Measurements from ENCODE around the gene CALHM5. TPM values are rescaled to one million over a fixed set of nuclear protein-coding genes. Genes with fewer than 3 reads are reported as not detected.

The CALHM5 gene
- total RNA-seq, 1 donor from 2014 or later, result 3.4 TPM

DNA sequence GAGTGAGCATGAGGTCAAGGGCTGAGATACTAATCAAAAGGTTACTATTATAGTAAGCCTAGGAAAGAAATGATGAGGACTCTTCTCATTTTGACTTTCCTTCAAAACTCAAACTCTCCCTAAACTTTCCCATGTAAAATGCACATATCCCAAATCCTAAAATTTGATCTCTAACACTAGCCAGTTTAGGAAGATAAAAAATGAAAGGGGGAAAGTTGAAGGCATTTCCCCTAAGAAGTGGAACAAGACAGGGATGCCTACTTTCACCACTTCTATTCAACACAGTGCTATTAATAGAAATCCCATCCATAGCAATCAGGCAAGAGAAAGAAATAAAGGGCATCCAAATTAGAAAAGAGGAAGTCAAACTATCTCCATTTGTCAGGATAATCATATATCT lies 2.9 kb upstream of the CALHM5 start:
- DNase-seq, result no peak

DNA sequence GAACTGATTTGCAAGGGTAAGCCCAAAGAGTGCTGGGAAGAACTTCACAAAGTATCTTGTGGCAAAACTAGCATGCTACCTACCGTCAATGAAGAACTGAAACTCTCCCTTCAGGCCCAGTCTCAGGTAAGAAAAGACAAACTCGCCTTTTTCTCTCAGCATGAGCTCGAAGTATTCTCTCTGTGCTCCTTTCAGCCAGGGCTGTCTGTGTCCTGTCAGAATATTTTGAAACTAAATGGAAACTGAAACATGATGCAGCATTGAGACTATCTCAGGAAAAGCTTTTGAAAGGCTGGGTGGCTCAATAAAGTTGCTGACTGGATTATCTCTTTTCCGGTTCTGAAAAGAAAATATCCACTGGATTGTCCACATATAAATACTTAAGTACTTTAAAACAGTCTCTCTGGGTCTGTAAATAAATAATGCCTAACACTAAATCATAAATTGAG lies 696 bp downstream of the CALHM5 start:
- peak; percentile 37 for DNase-seq

DNA sequence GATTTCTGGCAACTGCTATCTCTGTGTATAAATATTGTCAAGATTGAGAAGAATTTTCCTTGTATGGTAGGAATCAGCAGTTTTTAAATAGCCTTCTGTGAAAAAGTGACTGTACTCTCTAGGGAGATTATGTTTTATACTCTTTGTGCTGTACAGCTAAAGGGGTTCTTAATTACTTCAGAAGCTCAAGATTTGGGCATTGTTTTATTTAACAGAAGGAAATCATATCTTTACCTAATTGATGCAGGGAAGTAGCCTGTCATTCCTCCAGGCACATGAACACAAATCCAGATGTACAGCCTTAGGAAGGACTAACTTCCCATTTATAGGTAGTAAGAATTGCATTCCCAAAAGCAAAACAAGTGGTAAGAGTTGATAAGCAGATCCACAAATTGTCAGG lies 1.3 kb downstream of the CALHM5 start:
- DNase-seq, result peak; percentile 26

DNA sequence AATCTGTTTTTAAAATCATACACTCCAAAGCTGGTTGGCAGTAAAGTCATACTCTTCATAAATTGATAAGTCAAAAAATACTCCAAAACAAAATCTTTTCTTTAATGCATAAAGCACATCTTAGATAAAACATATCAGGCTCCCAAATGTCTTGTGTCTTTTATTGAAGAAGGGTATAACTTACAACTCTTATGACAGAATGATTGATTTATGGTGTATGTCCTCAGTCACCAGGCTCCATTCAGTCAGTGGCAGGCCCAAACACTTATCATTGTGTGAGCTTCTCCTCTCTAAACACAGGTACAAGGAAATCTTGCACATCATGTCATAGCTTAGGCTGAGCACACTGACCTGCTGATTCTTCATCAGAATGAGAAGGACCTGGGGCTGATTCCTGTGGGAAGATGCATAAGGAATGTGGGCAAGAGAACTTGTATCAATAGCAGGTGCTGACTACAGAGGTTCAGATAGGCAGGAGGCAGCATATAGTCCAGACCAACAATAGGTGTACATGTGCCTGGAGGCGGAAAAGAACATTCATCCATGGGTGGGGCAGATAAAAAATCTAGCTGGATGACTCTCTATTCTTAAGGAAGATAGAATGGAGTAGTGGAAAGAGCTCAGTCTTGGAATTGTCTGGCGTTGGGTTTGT lies 1.9 kb downstream of the CALHM5 start:
- no peak for DNase-seq

DNA sequence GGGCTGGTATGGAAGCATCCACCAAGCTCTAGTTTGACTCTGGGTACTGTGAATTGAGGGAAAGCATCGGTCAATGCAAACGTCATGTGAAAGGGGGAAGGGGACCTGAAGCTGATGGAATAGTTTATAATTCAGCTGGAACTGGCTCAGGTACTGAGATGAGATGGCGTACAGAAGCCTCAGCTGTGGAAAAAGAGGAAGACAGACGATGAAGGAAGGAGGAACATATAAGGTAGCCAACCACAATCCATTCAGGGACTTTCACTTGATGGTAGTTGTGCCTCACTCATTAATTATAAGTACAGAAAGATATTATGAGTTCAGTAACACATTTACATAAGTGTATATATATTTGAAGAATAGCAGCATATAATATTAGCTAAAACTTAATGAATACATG lies 2.7 kb downstream of the CALHM5 start:
- no peak for DNase-seq

DNA sequence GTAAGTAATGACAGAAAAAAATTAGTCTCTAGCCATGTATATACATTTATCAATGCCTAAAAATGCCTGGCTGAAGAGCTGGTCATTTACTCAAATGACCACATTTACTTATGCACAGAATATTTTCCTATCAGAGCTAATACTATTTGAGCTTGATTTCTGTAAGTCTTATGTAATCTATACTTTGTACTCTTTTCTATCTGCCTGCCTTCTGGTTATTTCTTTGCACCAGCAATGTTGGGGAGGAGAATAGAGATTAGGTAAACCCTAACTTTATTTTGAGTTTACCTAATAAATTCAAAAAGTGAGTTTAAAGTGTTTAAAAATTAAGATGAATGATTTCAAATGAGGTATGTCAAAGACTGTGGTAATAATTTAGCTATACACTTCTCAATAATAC lies 3.7 kb downstream of the CALHM5 start:
- no peak for DNase-seq

DNA sequence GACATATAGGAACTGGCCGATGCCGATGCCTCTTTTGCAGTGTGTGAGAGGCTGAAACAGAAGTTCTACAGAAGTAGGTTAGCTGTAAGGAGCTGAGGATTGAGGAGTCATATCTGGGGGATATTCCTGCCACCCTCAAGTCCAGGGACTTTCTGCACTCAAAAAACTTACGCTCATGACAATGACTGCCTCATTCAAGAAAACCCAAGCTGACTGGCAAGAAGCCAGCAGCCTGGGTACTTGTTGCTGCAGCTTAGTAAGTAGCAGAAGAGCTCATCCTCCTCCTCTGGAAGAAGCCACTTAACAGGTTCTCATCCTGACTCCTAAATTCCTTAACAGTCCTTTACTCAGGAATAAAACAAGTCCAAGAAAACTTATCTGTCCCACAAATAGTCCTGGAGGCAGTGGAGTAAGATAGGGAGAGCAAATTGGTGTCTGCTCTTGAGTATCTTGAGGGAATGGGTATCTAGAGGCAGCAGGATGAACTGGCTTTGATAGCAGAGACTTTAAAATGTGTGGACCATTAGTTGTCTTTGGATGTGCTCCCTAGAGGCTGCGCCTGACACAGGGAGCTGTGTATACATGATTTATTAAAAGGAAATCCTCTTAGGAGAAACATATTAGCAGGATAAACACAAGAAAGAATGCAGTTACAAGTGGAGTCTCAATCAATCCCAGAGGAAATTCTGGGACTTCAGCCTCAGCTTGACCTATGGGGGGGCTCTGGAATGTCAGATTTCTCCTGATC lies 7.4 kb downstream of the CALHM5 start:
- DNase-seq, result no peak

DNA sequence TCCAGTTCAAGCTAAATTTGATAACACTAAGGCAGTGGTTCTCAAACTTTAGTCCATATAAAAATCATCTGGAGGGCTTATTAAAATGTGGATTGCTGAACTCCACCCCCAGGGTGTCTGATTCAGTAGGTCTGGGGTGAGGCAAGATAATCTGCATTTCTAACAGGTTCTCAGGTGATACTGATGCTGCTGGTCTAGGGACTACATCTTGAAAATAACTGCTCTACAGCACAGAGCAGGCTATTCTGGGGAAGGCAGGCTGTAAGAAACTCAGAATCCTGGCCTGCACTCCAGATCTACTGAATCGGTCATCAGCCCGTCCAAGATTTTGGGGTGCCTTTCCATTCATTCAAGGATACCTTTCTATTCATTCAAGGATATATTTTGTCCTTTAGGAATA lies 11.5 kb downstream of the CALHM5 start:
- DNase-seq, result no peak

DNA sequence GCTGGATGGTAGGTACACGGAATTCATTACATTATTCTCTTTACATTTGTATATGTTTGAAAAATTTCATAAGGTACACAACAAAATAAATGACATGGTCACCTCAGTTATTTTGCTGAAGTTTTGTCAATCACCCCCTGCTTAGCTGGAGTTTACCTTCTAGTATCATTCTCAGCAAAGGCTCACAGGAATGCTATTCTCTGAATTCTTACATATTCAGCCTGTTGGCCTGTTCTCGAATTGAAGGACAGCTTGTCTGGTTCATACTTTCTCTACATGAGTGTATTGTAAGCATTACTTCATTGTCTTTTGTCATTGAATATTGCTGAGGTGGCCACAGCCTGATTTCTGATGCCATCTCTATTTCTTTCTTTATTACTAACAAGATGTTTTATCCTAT lies 12.8 kb downstream of the CALHM5 start:
- no peak for DNase-seq

DNA sequence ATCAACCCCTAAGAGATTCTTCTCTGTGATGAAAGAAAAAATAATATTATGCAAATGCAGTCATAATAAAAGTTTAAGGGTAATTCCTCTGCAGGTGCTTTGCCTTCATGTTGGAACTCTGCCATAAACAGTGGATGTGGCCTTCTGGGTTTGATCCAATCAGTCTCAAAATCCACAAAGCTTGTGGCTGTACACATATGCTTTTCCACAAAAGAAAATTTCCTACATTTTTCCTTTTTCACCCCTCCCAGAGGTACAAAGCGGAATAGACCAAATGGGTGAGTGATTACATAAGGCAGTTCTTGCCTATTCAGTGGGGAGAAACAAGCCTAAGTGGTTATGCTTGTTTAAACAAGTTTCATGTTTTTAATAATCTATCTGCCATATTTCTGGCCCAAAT lies 16.7 kb downstream of the CALHM5 start:
- DNase-seq, result no peak

DNA sequence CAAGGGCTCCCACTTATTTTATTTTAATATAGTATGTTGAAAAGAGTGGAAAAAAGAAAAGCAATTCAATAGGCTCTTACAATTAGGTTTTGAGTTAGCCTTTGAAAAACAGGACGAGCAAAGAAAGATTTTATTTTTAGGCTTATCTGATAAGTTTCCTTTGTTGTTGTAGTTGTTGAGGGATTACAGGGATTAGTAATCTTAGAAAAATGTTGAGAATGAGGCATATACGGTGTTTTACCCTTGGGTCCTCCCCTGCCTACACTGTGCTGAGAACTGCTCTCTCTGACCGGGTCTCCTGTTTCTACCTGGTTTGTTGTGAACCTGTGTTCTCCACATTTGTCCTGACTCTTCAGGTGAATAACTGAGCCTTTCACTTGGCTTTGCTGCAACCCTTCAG lies 17.3 kb downstream of the CALHM5 start:
- DNase-seq, result peak; percentile 20

DNA sequence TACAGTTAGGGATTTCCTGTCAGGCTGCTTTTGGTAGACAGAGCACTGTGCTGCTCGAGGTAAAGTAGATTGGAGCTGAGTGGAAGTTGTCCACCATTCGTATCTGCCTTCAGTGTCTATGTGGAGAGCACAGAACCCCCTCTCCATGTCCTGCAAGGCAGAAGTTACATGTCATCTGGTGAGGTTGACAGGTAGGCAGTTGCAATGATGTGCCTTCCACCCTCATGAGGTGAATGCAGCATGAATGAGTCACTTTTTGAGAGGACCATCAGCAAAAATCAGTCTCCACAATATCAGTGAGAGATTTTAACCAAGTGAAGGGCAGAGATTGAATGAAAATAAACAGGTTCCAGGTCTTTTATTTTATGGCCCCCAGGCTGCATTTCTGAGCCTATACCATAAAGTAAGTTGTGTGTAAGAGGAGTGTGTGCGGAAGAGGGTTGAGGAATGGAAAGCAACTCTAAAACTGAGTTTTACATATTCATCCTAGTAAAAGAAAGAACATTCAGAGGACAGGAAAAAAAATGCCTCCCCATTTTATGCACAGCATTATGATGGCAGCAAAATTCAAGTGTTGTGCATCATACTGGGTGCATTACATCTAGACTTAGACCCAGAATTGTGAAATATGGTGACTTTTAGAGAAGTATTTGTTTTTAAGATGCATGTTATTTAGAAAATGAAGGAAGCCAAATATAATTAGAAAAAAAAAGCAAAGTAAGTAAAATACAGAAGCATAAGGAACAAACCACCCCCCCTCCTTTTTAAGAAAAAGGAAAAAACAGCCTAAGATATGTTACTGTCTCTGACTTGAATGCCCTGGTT lies 18.2 kb downstream of the CALHM5 start:
- no peak for DNase-seq

DNA sequence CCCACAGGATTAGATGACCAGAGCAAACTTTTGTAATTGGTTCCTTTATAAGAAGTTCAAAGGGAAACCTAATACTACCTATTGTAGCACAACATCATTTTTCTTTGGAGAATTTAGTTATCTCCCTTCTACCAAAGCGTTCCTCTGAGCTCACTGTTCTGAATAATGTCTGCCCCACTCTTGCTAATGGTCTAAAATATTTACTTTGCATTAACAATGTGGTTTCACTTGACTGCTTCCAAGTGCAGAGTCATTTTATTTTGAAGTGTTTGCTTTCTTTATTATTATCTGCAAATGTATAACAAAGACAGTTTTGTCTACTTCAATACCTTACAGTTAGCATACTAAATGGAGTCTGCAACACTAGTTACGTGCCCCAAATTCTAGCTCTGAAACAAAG lies 19.0 kb downstream of the CALHM5 start:
- DNase-seq, result no peak

DNA sequence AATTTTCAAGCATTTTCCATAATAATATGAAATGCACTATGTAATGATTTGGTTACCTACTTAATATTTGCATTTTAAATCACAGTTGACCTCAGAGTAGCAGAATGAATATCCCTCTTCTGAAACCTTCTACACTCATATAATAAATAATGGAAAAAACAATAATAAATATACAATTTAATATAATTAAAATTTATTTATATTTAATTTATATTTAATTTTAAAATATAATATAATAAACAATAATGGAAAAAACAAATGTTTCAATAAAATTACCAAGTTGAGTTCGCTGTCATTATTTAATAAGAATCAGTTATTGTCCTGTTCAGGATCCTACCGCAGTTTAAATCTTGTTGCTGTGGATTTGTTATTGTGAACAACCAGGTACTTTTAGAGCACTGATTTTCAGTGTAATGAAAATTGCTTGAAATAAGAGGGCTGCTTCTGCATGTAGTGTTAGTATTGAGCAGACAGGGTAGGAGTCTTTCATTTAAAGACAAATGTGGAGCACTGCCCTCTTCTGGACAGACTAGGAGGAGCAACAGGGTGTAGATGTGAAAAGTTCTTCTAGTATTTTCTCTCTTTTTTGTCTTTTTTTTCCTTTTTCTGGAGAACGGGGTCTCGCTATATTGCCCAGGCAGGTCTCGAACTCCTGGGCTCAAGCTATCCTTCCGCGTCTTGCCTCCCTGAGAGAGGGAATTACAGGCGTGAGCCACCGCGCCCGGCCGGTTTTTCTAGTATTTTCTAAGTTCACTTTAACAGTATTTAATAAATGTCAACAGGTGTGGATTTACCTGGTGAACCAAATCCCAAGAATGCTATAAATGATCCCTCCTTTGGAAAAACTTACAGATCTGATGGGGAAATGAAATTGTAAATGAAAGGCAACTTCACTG lies 20.5 kb downstream of the CALHM5 start:
- DNase-seq, result peak; percentile 85

DNA sequence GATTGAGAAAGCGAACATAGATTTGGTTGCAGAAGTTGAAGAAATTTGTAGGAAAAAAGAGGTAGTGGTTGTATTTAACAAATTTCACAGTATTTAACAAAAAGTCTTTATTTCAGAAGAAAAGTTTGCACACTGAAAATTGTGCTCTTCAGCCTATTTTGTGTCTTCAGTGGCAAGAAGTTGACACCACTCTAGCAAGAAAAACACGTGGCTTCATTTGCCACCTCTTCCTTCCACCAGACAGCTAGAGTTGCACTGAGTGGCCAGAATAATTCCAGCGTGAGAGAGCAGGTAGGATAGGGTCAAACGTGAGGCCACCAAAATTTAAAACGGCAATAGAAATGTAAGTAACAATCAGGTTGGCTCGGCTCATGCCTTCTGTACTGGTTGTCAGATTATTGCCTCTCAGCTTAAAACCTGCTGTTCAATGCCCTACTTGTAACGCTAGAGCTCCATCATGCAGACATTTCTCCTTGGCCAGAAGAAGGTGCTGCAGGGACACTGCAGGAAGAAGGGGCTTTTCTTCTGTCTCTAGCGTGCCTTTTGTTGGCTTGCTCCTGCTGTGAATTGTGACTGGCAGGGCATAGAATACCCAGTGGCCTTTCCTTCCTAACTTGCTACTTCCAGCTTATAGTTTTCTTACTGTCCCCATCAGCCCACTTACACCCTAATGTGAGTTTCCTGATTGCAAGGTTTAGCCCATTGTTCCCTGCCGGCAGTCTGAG lies 22.0 kb downstream of the CALHM5 start:
- DNase-seq, result no peak

DNA sequence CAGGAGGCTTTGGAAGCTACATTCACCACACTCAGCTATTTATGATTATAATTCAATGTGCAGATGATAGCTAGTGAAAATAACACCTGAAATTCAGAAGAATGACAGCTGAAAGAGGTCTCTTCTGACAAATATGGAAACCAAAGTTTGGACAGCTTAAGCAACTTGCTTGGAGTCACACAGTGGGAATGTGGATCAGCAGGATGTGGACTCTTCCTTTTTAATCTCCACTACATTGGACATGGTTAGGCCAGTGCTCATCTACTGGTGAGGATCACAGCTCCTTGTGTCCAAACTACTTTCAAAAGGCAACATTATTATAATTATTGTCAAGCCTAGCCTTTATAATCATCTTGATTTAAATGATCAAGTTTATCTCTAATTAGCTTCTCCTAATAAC lies 23.7 kb downstream of the CALHM5 start:
- no peak for DNase-seq

DNA sequence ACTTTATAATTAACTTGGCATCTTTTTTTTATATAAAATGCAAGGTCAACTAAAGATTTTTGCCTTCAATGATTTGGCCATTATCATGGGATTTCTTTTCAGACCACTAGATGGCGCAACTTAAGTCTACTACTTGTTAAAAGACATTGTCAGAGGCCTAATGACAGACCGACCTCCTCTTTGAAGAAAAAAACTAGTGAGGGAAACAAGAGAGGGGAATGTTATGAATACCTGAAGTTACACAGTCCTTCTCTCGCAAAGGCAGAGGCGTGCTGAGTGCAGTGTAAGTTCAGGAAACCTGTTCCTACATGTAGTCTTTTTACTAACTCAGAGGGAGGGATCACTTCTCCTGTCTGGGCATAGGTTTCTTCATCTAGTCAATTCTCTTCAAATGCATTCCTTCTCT lies 24.8 kb downstream of the CALHM5 start:
- DNase-seq, result peak; percentile 79

DNA sequence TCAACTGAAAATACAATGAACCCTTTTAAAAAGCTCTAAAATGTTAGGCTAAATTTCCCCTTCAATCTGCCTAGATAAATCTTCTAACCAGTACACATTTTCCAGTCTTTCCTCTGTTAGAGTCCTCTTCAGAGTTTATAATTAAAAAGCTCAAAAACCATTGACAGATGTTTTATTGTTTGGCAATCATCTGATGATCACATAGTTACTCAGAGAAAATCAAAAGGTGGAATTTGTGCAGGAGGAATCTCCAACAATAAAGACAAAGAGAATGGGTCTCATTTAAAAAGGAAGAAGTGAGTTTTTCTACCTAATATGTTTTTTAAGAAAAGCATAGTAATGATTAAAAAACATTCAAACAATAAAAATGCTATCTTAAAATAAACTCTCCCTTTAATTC lies 31.0 kb downstream of the CALHM5 start:
- DNase-seq, result no peak

DNA sequence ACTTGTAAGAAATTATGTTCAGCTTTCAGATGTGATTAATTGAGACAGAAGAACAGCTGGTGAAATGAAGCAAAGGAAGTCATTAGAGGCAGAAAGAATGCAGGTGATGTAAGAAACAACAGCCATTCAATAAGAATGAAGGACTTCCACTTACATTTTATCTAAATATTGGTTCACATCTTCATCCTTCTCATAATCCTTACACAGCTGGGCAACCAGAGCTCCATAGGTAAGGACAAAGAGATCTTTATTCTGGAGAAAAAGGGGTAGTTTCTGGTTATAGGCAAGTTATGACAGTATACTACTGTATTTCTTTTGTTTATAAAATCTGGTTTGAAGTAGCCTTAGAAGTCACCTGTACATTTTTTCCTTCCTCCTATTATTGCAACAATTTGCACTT lies 31.7 kb downstream of the CALHM5 start:
- DNase-seq, result no peak

DNA sequence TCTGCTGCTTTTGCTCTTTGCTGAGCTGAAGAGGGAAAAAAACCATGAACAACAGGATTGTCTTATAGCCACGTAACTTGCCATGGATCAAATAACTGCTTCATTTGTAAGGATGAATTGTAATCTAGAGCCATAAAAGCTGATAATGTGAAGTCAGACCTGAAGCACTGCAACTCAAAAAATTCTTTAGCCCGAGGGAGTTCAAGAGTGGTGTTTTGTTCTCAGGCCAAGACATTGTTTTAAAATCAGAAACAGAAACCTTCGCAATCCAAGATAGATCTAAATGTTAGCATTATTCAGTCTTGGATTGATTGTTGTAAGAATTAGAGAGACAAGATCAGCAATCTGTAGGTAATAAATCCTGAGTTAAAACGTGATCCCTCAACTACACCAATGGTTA lies 34.2 kb downstream of the CALHM5 start, which contains the start of gene TRAPPC3L:
TRAPPC3L (minus strand) TSS at position 34 of the 400 bp plus-strand sequence. CDS start 170 bp downstream, outside the sequence.
- no peak for DNase-seq

DNA sequence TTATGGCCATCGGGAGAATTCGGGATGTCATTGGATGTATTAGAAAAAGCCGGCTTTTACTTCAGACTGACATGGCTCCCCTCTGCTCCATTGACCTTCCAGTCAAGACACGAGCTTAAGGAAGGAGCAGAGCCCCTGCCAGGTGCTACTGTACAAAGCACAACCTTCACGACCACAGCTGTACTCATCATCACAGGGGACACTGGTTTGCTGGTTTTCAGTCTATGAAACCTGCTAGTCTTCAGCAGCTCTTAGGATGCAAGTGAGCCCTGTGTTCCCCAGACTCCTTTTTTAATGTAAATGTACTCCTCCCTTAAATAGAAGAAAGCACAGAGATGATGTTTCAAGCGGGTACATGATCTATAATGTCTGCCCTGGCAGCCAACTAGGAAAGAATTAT lies 35.9 kb downstream of the CALHM5 start:
- DNase-seq, result no peak

DNA sequence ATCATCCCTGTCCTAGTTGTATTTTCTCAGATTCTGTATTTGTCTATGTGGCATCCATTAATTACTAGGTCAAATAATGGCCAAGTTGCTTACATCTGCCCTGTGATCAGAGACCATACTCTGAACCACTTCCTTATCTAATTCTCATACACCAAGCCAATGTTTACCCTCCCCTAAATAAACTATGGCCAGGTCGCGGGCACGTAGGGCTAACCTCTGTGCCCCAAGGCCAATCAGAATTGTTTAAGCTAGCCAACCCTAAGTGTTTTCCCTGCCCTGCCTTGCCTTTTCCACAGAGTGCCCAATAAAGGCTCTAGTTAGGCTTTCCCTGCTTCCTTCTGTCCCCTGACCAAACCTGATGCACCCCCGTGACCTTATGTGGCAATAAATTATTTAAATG lies 39.4 kb downstream of the CALHM5 start:
- no peak for DNase-seq
